Vagina (tissue), 2 donors: ENCODE measurements around the gene AGAP3. TPM values are rescaled to one million over a fixed set of nuclear protein-coding genes. Genes with fewer than 3 reads are reported as not detected.

ENCODE experiments used
- DNase-seq, 2 donors: peaks; one replicate each; pipeline ENCODE4 v3.0.0-alpha.2; 2017; ENCODE audit errors: extremely low spot score in 2 of 2
- H3K27ac ChIP-seq: fragments of 200-600 bp; sonication (generic); one replicate; pipeline ENCODE4 v1.5.1; 2019
- H3K27me3 ChIP-seq: fragments of 200-600 bp; sonication (generic); one replicate; pipeline ENCODE4 v1.5.1; 2019
- H3K36me3 ChIP-seq, 2 donors: fragments of 200-600 bp; sonication (generic); one replicate each; pipeline ENCODE4 v1.5.1; 2017 to 2019
- H3K4me1 ChIP-seq: fragments of 200-600 bp; sonication (generic); one replicate; pipeline ENCODE4 v1.5.1; 2019
- H3K4me3 ChIP-seq, 2 donors: fragments of 200-600 bp; sonication (generic); 1 replicate in 1 of 2; 2 replicates in 1 of 2; pipeline ENCODE4 v1.5.1; 2016 to 2019
- H3K9me3 ChIP-seq: fragments of 200-600 bp; sonication (generic); one replicate; pipeline ENCODE4 v1.5.1; 2019
- POLR2A ChIP-seq, 2 donors: fragments of 450-650 bp; IDR thresholded peaks; one replicate each; pipeline ENCODE4 v1.6.1; 2017; ENCODE audit warnings: antibody characterized with exemption in 2 of 2, mild to moderate bottlenecking in 2 of 2, moderate library complexity in 2 of 2
- POLR2AphosphoS5 ChIP-seq, 2 donors: sonication (generic); formaldehyde crosslinking; IDR thresholded peaks; one replicate each; pipeline ENCODE4 v1.9.0; 2017; ENCODE audit warnings: antibody characterized with exemption in 2 of 2, mild to moderate bottlenecking in 2 of 2, low read depth in 1 of 2; ENCODE audit not compliant: insufficient read depth in 1 of 2
- intact Hi-C: fragments of 100-400 bp; cut with DNase I; formaldehyde crosslinking; loops from one replicate; pipeline ENCODE4 v1.15.1; 2023
- total RNA-seq: library from RNA; depleted of rRNA; stranded (reverse); fragments of >200 nt; gene quantifications from one replicate; pipeline ENCODE4 v1.2.3, GENCODE V29; 2016
- TF ChIP-seq, protein P1 (sequence below), 3 experiments: fragments of 450-650 bp in 2 of 3; fragments of 200-600 bp in 1 of 3; sonication (generic) in 1 of 3; IDR thresholded peaks; one replicate each; pipeline ENCODE4 v1.5.1; 2017 to 2019; ENCODE audit warnings: antibody characterized with exemption in 3 of 3, mild to moderate bottlenecking in 2 of 3, moderate library complexity in 2 of 3

Gene AGAP3
- total RNA-seq, 1 donor from 2014 or later = 98.2 TPM

DNA sequence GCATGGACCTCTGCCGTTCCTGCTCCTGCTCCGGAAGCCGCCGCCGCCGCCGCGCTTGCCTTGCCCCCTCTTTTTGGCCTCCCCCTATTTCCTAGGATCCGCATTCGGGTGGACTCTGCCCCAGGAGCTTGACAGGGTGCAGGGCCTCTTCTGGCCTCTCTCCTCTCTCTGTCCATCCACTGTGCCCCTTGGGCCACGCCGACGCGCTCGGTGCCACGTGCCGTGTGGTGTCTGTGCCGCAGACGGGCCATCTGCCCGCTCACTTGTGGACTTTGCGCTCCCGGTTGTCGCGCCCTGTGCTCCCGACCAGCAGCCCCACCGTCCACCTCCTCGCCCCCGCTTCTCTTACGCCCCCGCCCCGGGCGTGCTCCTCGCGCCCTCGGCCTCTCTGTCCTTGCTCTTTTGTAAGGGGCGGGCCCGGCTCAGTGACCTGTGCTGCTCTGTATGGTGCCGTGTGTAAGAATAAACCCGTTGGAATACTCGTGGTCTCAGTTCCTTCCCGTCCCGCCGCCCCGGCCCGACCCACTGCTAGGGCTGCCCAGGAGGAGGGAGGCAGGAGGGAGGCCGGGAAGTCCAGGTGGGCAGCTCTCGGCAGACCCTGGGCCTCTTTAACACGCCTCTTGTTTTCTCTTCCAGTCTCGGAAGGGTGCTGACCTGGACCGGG is 37.0 kb downstream of the AGAP3 start:
- peaks cover 5 to 51% of the 10 kb centered on the region in 2 donors for H3K36me3 ChIP-seq
- H3K27ac ChIP-seq = no peak overlapping the region
- intact Hi-C loops = no loop called here
- DNase-seq = no peak
- peaks cover 32% of the 10 kb centered on the region for H3K4me1 ChIP-seq
- H3K9me3 ChIP-seq = no peaks in the 10 kb centered on the region
- H3K27me3 ChIP-seq = no peaks in the 10 kb centered on the region
- H3K4me3 ChIP-seq = no peak overlapping the region
- TF ChIP-seq POLR2AphosphoS5 (IDR thresholded peaks at IDR 0.05; ENCODE audit: insufficient read depth in 1 of 2, low read depth in 1 of 2) (no peak), POLR2A (IDR thresholded peaks at IDR 0.05) (no peak)
- TF ChIP-seq, protein P1, sequence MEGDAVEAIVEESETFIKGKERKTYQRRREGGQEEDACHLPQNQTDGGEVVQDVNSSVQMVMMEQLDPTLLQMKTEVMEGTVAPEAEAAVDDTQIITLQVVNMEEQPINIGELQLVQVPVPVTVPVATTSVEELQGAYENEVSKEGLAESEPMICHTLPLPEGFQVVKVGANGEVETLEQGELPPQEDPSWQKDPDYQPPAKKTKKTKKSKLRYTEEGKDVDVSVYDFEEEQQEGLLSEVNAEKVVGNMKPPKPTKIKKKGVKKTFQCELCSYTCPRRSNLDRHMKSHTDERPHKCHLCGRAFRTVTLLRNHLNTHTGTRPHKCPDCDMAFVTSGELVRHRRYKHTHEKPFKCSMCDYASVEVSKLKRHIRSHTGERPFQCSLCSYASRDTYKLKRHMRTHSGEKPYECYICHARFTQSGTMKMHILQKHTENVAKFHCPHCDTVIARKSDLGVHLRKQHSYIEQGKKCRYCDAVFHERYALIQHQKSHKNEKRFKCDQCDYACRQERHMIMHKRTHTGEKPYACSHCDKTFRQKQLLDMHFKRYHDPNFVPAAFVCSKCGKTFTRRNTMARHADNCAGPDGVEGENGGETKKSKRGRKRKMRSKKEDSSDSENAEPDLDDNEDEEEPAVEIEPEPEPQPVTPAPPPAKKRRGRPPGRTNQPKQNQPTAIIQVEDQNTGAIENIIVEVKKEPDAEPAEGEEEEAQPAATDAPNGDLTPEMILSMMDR (IDR thresholded peaks at IDR 0.05) = no peak

DNA sequence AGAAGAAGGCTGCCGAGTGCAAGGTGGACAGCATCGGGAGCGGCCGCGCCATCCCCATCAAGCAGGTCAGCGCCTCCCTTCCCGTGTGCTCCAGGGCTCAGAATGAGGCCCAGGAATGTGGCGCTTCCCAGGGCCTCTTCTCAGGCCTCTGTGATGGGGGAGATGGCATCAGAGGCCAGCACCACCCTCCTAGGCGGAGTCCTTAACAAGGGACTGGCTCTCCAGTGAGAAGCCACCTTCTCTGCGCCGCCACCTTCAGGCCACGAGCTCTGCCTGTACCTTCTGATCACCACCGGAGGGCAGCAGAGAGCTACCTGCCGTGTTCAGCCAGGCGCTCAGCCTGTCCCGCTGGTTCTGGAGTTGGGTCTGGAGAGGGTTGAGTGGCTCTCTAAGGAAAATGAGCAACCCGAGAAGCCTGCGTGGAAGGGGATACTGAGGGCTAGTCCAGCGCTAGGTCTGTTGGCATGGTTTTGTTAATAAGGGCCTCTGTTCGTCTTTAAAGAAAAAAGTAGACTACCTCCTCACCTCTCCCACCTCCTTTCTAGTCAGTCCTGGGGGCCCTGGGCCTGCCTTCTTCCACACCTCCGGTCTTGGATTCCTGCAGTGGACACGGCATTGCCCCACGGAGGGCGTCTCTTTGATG is 37.7 kb downstream of the AGAP3 start:
- intact Hi-C loops = no loop called here
- Histone ChIP-seq H3K36me3 (peaks cover 5 to 51% of the 10 kb centered on the region in 2 donors), H3K27ac (no peak overlapping the region), H3K9me3 (no peaks in the 10 kb centered on the region), H3K27me3 (no peaks in the 10 kb centered on the region), H3K4me3 (no peak overlapping the region), H3K4me1 (peaks cover 32% of the 10 kb centered on the region)
- DNase-seq = no peak
- TF ChIP-seq, protein P1 (IDR thresholded peaks at IDR 0.05) = peak; percentile 91 to 94 (median 91)
- no peak for TF ChIP-seq POLR2A (IDR thresholded peaks at IDR 0.05)
- TF ChIP-seq POLR2AphosphoS5 (IDR thresholded peaks at IDR 0.05; ENCODE audit: insufficient read depth in 1 of 2, low read depth in 1 of 2) = peak; percentile 5 to 39

DNA sequence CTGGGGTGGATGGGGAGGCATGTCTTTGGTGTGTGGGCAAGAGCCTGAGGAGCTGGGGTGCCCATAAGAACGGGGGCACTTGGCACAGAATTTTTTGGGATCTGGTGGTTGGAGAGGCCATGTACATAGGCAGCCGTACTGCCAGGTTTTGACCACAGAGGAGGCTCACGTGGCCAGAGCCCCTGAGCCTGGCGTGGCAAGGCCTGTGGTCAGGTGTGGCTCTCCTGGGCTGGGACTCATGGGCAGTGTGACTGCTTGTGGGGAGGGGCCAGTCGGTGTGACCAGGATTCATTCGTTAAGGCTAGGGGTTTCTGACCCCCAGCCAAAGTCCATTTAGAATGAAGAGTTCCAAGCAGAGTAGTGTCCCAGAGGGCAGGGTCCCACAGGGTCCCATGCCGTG is 38.2 kb downstream of the AGAP3 start:
- H3K27ac ChIP-seq = no peak overlapping the region
- no peak for DNase-seq
- TF ChIP-seq, protein P1 (IDR thresholded peaks at IDR 0.05) = no peak
- TF ChIP-seq POLR2A (IDR thresholded peaks at IDR 0.05) = no peak
- no peak overlapping the region for H3K4me3 ChIP-seq
- H3K9me3 ChIP-seq = no peaks in the 10 kb centered on the region
- no peaks in the 10 kb centered on the region for H3K27me3 ChIP-seq
- intact Hi-C loops = no loop called here
- peaks cover 5 to 51% of the 10 kb centered on the region in 2 donors for H3K36me3 ChIP-seq
- peaks cover 32% of the 10 kb centered on the region for H3K4me1 ChIP-seq

DNA sequence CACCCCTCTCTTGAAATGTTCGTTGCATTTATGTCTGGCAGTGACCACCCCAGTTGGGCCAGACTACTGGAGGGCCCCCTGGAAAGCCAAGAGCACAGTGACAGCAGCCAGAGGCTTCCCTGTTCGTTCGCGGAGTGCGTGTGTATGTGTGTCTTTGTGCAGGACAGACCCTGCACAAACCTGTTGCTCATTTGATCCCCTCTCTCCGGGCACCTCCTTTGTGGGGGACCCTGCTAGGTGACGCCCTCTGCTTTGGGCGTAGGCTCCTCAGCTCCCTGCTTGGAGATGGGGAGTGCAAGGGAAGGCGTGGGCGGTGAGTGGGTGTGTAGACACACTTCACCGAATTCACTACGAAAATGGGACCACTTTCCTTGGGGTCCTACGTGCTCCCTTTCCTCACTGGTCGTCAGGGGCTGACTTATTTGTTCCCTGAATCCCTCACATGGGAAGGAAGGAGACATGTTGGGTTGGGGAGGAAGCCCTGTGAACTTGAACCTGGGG is 38.7 kb downstream of the AGAP3 start:
- H3K9me3 ChIP-seq = no peaks in the 10 kb centered on the region
- no peaks in the 10 kb centered on the region for H3K27me3 ChIP-seq
- H3K4me3 ChIP-seq = no peak overlapping the region
- TF ChIP-seq, protein P1 (IDR thresholded peaks at IDR 0.05) = no peak
- no peak for TF ChIP-seq POLR2AphosphoS5 (IDR thresholded peaks at IDR 0.05; ENCODE audit: insufficient read depth in 1 of 2, low read depth in 1 of 2)
- TF ChIP-seq POLR2A (IDR thresholded peaks at IDR 0.05) = no peak
- intact Hi-C loops = no loop called here
- no peak overlapping the region for H3K27ac ChIP-seq
- peaks cover 3 to 51% of the 10 kb centered on the region in 2 donors for H3K36me3 ChIP-seq
- DNase-seq = no peak
- H3K4me1 ChIP-seq = peaks cover 32% of the 10 kb centered on the region

DNA sequence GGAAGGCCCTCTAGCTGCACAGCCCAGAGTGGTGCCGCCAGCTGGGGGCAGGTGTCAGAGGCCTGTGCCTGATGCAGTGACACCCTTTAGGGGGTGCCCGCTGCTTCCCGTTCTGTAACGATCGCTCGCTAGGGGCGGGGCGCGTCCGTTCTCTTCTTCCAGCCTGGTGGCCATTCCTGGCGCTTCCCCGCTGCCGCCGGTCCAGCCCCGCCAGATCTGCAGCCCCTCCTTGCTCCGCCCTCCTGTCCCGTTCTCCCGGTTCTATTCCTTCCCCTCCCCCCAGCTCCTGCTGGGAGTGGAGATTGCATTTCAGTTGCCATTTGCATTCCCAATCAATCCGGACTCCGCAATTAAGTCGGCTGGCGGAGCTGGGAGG is 39.2 kb downstream of the AGAP3 start:
- no peak for DNase-seq
- H3K27ac ChIP-seq = peak overlapping the region; percentile 18
- TF ChIP-seq POLR2A (IDR thresholded peaks at IDR 0.05) = no peak
- TF ChIP-seq, protein P1 (IDR thresholded peaks at IDR 0.05) = no peak
- no peak for TF ChIP-seq POLR2AphosphoS5 (IDR thresholded peaks at IDR 0.05; ENCODE audit: insufficient read depth in 1 of 2, low read depth in 1 of 2)
- peak overlapping the region; percentile 34 to 44 for H3K4me3 ChIP-seq
- H3K4me1 ChIP-seq = peaks cover 32% of the 10 kb centered on the region
- H3K9me3 ChIP-seq = no peaks in the 10 kb centered on the region
- H3K27me3 ChIP-seq = no peaks in the 10 kb centered on the region
- intact Hi-C loops = no loop called here
- H3K36me3 ChIP-seq = peaks cover 0 to 51% of the 10 kb centered on the region in 2 donors
